B cell (primary cell): ENCODE results near the gene LDB1.

Experiments
- EZH2 ChIP-seq: IDR thresholded peaks from 2 replicates; pipeline ENCODE4 v1.6.1; 2012; ENCODE audit warnings: borderline replicate concordance, low read depth, mild to moderate bottlenecking, moderate library complexity, low read length; ENCODE audit not compliant: insufficient read depth, poor library complexity, severe bottlenecking
- TF ChIP-seq, protein P1 (sequence below): fragments of 200-600 bp; IDR thresholded peaks from one replicate; pipeline ENCODE4 v1.8.0; 2022; ENCODE audit warnings: antibody characterized with exemption, mild to moderate bottlenecking

DNA sequence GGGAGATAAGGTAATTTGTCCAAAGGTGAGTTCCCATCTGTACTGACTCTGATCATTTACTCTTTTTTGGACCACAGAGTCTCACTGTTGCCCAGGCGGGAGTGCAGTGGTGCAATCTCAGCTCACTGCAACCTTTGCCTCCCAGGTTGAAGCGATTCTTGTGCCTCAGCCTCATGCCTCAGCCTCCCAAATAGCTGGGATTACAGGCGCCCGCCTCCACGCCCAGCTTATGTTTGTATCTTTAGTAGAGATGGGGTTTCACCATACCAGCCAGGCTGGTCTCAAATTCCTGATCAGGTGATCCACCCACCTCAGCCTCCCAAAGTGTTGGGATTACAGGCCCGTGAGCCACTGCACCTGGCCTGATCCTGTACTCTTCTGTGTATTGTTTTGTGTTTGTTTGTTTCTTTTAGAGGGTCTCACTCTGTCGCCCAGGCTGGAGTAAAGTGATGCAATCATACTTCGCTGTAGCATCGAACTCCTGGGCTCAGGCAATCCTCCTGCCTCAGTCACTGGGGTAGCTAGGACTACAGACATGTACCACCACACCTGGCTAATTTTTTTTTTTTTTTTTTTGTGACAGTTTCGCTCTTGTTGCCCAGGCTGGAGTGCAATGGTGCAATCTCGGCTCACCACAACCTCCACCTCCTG is 34.4 kb upstream of the LDB1 start:
- TF ChIP-seq EZH2 = no peak
- TF ChIP-seq, protein P1, sequence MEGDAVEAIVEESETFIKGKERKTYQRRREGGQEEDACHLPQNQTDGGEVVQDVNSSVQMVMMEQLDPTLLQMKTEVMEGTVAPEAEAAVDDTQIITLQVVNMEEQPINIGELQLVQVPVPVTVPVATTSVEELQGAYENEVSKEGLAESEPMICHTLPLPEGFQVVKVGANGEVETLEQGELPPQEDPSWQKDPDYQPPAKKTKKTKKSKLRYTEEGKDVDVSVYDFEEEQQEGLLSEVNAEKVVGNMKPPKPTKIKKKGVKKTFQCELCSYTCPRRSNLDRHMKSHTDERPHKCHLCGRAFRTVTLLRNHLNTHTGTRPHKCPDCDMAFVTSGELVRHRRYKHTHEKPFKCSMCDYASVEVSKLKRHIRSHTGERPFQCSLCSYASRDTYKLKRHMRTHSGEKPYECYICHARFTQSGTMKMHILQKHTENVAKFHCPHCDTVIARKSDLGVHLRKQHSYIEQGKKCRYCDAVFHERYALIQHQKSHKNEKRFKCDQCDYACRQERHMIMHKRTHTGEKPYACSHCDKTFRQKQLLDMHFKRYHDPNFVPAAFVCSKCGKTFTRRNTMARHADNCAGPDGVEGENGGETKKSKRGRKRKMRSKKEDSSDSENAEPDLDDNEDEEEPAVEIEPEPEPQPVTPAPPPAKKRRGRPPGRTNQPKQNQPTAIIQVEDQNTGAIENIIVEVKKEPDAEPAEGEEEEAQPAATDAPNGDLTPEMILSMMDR = no peak
